Astrocyte of the cerebellum (primary cell): ENCODE results near the gene KRT74.

Experiments
- DNase-seq: peaks from one replicate; pipeline ENCODE4 v3.0.0-alpha.2; 2011; ENCODE audit warnings: low read depth
- H3K4me3 ChIP-seq: 2 replicates; pipeline ENCODE4 v1.5.1; 2011; ENCODE audit warnings: mild to moderate bottlenecking, low read depth, low read length, moderate library complexity
- in situ Hi-C: cut with HindIII; loops from 2 replicates; pipeline ENCODE4 v1.10.0; 2017; ENCODE audit warnings: low sequenced_read_pairs
- TF ChIP-seq, protein P1 (sequence below): IDR thresholded peaks from 2 replicates; pipeline ENCODE4 v1.5.1; 2012; ENCODE audit warnings: low read length, low read depth, moderate library complexity, mild to moderate bottlenecking; ENCODE audit errors: missing control alignments

Gene KRT74

DNA sequence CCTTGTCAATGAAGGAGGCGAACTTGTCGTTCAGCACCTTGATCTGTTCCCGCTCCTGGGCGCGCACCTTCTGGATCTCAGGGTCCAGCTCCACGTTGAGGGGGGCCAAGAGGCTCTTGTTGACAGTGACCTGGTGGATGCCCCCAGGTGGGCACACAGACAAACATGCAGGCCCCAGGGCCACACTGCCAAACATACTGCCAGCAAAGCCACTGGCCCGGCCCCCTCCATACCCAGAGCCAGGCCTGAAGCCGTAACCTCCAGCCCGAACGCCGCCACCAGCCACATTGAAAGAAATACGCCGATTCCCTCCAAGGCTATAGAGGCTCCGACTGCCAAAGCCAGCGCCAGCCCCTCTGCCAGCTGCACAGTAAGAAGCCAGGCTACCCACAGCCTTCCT is 337 bp downstream of the KRT74 start:
- in situ Hi-C loops, result no loop called here
- H3K4me3 ChIP-seq, result no peak overlapping the region
- TF ChIP-seq, protein P1, sequence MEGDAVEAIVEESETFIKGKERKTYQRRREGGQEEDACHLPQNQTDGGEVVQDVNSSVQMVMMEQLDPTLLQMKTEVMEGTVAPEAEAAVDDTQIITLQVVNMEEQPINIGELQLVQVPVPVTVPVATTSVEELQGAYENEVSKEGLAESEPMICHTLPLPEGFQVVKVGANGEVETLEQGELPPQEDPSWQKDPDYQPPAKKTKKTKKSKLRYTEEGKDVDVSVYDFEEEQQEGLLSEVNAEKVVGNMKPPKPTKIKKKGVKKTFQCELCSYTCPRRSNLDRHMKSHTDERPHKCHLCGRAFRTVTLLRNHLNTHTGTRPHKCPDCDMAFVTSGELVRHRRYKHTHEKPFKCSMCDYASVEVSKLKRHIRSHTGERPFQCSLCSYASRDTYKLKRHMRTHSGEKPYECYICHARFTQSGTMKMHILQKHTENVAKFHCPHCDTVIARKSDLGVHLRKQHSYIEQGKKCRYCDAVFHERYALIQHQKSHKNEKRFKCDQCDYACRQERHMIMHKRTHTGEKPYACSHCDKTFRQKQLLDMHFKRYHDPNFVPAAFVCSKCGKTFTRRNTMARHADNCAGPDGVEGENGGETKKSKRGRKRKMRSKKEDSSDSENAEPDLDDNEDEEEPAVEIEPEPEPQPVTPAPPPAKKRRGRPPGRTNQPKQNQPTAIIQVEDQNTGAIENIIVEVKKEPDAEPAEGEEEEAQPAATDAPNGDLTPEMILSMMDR, result no peak
- no peak for DNase-seq

DNA sequence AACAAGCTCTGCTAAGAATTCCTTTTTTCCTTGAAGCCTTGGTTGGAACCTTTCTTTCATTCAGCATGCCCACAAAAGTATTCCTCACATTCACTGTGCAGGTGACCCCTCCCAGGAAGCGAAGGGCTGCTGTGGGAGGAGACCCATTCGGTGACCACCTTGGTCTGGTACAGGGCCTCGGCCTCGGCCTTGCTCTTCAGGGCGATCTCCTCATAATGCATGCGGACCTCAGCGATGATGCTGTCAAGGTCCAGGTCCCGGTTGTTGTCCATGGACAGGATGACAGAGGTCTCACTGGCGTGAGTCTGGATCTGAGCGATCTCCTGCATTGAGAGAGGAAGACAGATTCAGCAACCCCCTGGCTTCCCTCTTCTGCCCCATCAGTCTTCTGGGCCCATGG is 3.1 kb downstream of the KRT74 start:
- H3K4me3 ChIP-seq, result no peak overlapping the region
- in situ Hi-C loops, result no loop called here
- DNase-seq, result no peak
- TF ChIP-seq, protein P1, result no peak

DNA sequence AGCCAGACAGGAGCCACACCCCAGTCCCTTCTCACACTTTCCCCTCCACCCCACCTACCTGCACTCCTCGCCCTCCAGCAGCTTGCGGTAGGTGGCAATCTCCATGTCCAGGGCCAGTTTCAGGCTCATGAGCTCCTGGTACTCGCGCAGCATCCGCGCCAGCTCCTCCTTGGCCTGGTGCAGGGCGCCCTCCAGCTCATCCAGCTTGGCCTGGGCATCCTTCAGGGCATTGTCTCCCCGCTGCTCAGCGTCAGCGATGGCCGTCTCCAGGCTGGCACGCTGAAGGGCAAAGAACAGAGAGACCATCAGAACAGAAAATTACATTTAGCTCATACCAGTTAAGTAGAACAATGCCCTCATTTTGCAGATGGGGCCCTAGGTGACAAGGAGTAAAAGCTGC is 5.5 kb downstream of the KRT74 start:
- in situ Hi-C loops, result no loop called here
- TF ChIP-seq, protein P1, result no peak
- no peak for DNase-seq
- no peak overlapping the region for H3K4me3 ChIP-seq

DNA sequence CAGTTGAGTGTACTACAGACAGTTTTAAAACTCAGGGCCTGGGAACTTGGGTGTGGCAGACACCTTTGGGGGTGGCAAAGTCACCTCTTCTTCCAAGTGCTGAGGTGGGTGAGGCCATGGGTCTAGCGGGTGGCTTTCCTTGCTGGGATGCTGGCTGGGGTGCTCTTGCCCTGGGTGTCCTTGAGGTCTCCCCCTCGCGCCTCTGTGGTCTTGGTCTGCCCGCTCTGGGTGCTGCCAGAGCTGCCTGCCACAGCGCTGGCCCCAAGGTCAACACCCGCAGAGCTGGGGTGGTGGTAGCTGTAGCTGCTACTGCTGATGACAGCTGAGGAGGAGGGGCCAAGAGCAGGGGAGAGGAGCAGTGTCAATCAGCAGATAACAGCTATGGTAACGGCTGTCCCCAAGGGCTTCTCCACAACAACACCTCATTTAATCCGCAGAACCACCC is 6.8 kb downstream of the KRT74 start:
- in situ Hi-C loops, result no loop called here
- DNase-seq, result no peak
- TF ChIP-seq, protein P1, result no peak
- no peak overlapping the region for H3K4me3 ChIP-seq

DNA sequence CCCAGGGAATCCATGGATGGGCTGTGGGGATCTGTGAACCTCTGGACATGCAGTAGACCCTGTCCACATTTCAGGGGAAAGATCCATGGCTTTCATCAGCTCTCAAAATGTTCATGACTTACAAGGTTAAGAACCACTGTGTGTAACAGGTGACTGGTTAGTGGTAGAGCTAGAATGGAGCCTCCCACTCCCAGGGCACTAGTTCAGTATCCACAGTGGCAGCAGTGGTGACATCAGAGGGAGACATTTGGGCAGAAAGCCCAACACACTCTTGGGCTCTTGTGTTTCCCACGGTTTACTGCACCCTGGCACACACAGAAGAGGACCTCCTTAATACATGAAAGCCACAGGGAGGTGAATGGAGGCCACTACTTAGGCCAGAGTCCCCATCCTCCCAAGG is 9.1 kb downstream of the KRT74 start:
- DNase-seq, result no peak
- TF ChIP-seq, protein P1, result no peak
- no peak overlapping the region for H3K4me3 ChIP-seq
- in situ Hi-C loops, result no loop called here

DNA sequence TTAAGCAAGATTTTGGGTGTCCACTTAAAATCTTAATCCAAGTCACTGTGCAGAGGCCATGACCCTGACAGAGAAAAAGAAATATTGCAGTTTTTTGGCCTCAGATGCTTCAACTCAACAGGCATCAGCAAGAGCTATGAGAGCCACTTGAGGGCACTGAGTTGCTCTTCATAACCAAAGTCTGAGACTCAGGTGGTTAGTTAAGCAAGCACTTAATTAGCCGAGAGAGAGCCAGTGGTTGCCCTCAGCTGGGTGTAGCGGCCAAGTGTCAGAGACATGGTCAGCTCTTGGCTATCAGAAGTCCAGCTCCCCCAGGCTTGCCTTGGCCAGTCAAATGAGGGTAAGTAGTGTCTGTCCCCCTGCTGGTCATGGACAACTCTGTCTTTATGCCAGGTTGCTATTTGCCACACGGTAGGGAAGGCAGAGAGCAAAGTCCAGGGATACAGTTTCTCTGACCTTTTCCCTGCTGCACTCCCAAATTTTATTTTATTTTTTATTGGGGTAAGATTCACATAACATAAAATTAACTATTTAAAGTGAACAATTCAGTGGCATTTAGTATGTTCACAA is 11.7 kb downstream of the KRT74 start:
- in situ Hi-C loops, result no loop called here
- DNase-seq, result no peak
- TF ChIP-seq, protein P1, result peak; percentile 16
- no peak overlapping the region for H3K4me3 ChIP-seq
